GM06990 (cell line): Measurements from ENCODE around the gene DAB2.
A peak's percentile ranks its signal among the peaks of the same experiment; 100 is the strongest.

ENCODE experiments used
- DNase-seq: peaks from one replicate; pipeline ENCODE4 v3.0.0-alpha.2; 2011; ENCODE audit not compliant: insufficient read length; ENCODE audit errors: extremely low read depth
- H3K27me3 ChIP-seq: replicated peaks from 2 replicates; pipeline ENCODE4 v1.6.0; 2011; ENCODE audit warnings: low read length; ENCODE audit not compliant: control insufficient read depth, insufficient read depth
- H3K36me3 ChIP-seq: 2 replicates; pipeline ENCODE4 v1.5.1; 2011; ENCODE audit warnings: low read length; ENCODE audit not compliant: control insufficient read depth, insufficient read depth
- H3K4me3 ChIP-seq: replicated peaks from 2 replicates; pipeline ENCODE4 v1.5.1; 2011; ENCODE audit warnings: low read depth, mild to moderate bottlenecking, control low read depth, low read length
- CTCF ChIP-seq: IDR thresholded peaks from 2 replicates; pipeline ENCODE4 v1.5.1; 2011; ENCODE audit warnings: low read length, control low read depth, mild to moderate bottlenecking, inconsistent platforms; ENCODE audit not compliant: insufficient read depth, poor library complexity, severe bottlenecking

DAB2 gene

DNA sequence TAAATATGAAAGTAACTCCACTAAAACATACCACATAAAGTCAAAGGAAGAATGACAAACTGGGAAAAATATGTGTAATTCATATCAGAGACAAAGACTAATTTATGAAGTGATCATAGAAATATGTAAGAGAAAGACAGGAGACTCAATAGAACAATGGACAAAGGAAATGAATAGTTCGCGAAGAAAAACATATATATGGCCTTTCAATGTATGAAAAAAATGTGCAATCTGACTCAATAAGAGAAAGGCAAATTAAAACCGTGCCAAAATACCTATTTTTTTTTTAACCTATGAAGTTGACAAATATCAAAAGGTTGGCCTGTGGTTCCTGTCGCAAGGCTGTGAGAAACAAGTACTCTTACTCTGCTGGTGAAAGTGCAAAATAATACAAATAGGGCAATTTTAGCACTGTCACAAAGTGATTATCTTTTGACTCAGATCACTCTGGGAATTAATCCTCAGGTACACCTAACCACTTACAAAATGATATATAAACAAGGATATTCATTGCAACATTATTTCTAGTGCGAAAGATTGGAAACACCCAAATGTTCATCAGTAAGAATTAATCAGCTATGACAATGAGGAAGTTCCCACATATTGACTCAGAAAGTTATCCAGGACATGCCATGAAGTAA lies 64.2 kb downstream of the DAB2 start:
- no peak for TF ChIP-seq CTCF
- DNase-seq = peak; percentile 7
- Histone ChIP-seq H3K36me3 (no peaks in the 10 kb centered on the region), H3K4me3 (no peak overlapping the region), H3K27me3 (no peaks in the 10 kb centered on the region)

DNA sequence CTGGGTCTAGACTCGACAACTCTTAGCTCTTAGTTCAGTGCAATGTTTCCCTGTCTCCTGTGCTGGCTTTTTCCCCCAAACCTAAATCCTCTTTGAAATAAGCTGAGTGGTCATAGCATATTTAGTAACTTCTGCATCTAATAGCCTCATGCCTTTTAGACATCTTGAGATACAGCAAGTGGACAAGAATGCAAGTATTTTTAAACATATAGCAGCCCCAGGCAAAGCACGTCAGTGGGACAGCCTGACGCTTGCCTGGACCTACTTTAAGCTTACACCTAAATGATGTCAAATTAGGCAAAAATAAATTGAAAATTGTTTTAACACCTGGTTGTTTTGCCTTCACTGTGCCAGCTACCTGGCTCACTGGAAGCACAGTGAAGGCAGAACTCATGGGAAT lies 68.5 kb downstream of the DAB2 start:
- H3K27me3 ChIP-seq = no peaks in the 10 kb centered on the region
- TF ChIP-seq CTCF = no peak
- H3K36me3 ChIP-seq = no peaks in the 10 kb centered on the region
- no peak for DNase-seq
- no peak overlapping the region for H3K4me3 ChIP-seq

GRCh38 chr5:39355324-39355723 lies 69.5 kb downstream of the DAB2 start:
- Histone ChIP-seq H3K27me3 (no peaks in the 10 kb centered on the region), H3K4me3 (no peak overlapping the region), H3K36me3 (no peaks in the 10 kb centered on the region)
- no peak for TF ChIP-seq CTCF
- DNase-seq = no peak

GRCh38 chr5:39353717-39354399 lies 70.9 kb downstream of the DAB2 start:
- no peak for TF ChIP-seq CTCF

GRCh38 chr5:39352951-39353350 lies 71.8 kb downstream of the DAB2 start:
- H3K36me3 ChIP-seq = no peaks in the 10 kb centered on the region
- no peak for DNase-seq
- H3K27me3 ChIP-seq = no peaks in the 10 kb centered on the region
- no peak for TF ChIP-seq CTCF
- H3K4me3 ChIP-seq = no peak overlapping the region

More at GRCh38 chr5:39353717-39354399, 70.9 kb downstream of the DAB2 start:
- no peak for DNase-seq
- Histone ChIP-seq H3K27me3 (no peaks in the 10 kb centered on the region), H3K36me3 (no peaks in the 10 kb centered on the region), H3K4me3 (no peak overlapping the region)
